HEK293 (cell line): ENCODE data around the gene ZNF106.

Experiments
- CTCF ChIA-PET: fragments of 350-600 bp; formaldehyde crosslinking; extraction: SDS; loops from one replicate; lab custom pipeline; 2021; ENCODE audit warnings: antibody characterized with exemption; lab: Yijun Ruan, JAX
- POLR2A ChIA-PET: fragments of 300-600 bp; formaldehyde crosslinking; extraction: SDS; loops from one replicate; lab custom pipeline; 2020; ENCODE audit warnings: antibody characterized with exemption, inconsistent platforms; lab: Yijun Ruan, JAX
- H3K27ac ChIP-seq: fragments of 200-500 bp; sonication (Bioruptor generic); 2 replicates; pipeline ENCODE4 v1.5.1; 2014; ENCODE audit warnings: low read depth, low read length, control low read depth, inconsistent platforms; ENCODE audit errors: extremely low read depth
- H3K36me3 ChIP-seq, 2 experiments: fragments of 200-500 bp in 1 of 2; sonication (Bioruptor generic) in 1 of 2; 1 replicate in 1 of 2; 2 replicates in 1 of 2; pipeline ENCODE4 v1.5.1; 2014 to 2017; ENCODE audit warnings: inconsistent platforms in 2 of 2, low read length in 2 of 2; ENCODE audit not compliant: control insufficient read depth in 2 of 2, insufficient read depth in 1 of 2
- H3K4me1 ChIP-seq: fragments of 200-500 bp; sonication (Bioruptor generic); 2 replicates; pipeline ENCODE4 v1.5.1; 2014; ENCODE audit warnings: mild to moderate bottlenecking, low read length, inconsistent platforms; ENCODE audit not compliant: control insufficient read depth, insufficient read depth
- H3K4me3 ChIP-seq: 2 replicates; pipeline ENCODE4 v1.5.1; 2011; ENCODE audit warnings: low read depth, mild to moderate bottlenecking, control low read depth, low read length, moderate library complexity
- H3K9me3 ChIP-seq: fragments of 200-500 bp; sonication (Bioruptor generic); 2 replicates; pipeline ENCODE4 v1.5.1; 2014; ENCODE audit warnings: low read depth, low read length, inconsistent platforms; ENCODE audit not compliant: control insufficient read depth, insufficient read depth
- ELK4 ChIP-seq: IDR thresholded peaks from 2 replicates; pipeline ENCODE4 v1.6.1; 2011; ENCODE audit warnings: mild to moderate bottlenecking, low read depth, low read length, borderline replicate concordance
- HOXC10 ChIP-seq: sonication (generic); formaldehyde crosslinking; IDR thresholded peaks from 2 replicates; pipeline ENCODE4 v1.8.1; 2023; ENCODE audit warnings: mild to moderate bottlenecking, missing genetic modification reagents
- INSM2 ChIP-seq: fragments of 450-650 bp; formaldehyde crosslinking; IDR thresholded peaks from 2 replicates; pipeline ENCODE4 v1.5.1; 2016; ENCODE audit warnings: missing biosample characterization, missing genetic modification characterization
- KLF10 ChIP-seq: fragments of 450-650 bp; IDR thresholded peaks from 2 replicates; pipeline ENCODE4 v1.5.1; 2018; ENCODE audit warnings: missing biosample characterization, mild to moderate bottlenecking, missing genetic modification characterization
- MEIS1 ChIP-seq: sonication (generic); formaldehyde crosslinking; IDR thresholded peaks from 2 replicates; pipeline ENCODE4 v1.8.1; 2022; ENCODE audit warnings: missing genetic modification reagents, mild to moderate bottlenecking, borderline replicate concordance
- SP2 ChIP-seq: fragments of 450-650 bp; formaldehyde crosslinking; IDR thresholded peaks from 2 replicates; pipeline ENCODE4 v1.5.1; 2016; ENCODE audit warnings: missing biosample characterization, missing genetic modification characterization
- YY1 ChIP-seq: fragments of 450-650 bp; formaldehyde crosslinking; IDR thresholded peaks from 2 replicates; pipeline ENCODE4 v1.5.1; 2018; ENCODE audit warnings: missing biosample characterization, missing genetic modification characterization
- YY2 ChIP-seq: fragments of 450-650 bp; formaldehyde crosslinking; IDR thresholded peaks from 2 replicates; pipeline ENCODE4 v1.5.1; 2016; ENCODE audit warnings: missing biosample characterization, missing genetic modification characterization
- ZBTB21 ChIP-seq: fragments of 450-650 bp; formaldehyde crosslinking; IDR thresholded peaks from 2 replicates; pipeline ENCODE4 v1.5.1; 2017; ENCODE audit warnings: missing biosample characterization, missing genetic modification characterization
- ZNF10 ChIP-seq: fragments of 450-650 bp; formaldehyde crosslinking; IDR thresholded peaks from 2 replicates; pipeline ENCODE4 v1.5.1; 2017; ENCODE audit warnings: missing biosample characterization, missing genetic modification characterization
- ZNF138 ChIP-seq: fragments of 450-650 bp; formaldehyde crosslinking; IDR thresholded peaks from 2 replicates; pipeline ENCODE4 v1.5.1; 2016; ENCODE audit warnings: missing biosample characterization, missing genetic modification characterization, borderline replicate concordance
- ZNF16 ChIP-seq: fragments of 450-650 bp; formaldehyde crosslinking; IDR thresholded peaks from 2 replicates; pipeline ENCODE4 v1.5.1; 2016; ENCODE audit warnings: low read depth, missing biosample characterization, missing genetic modification characterization
- ZNF174 ChIP-seq: fragments of 450-650 bp; formaldehyde crosslinking; IDR thresholded peaks from 2 replicates; pipeline ENCODE4 v1.5.0; 2017; ENCODE audit warnings: missing biosample characterization, mild to moderate bottlenecking, missing genetic modification characterization
- ZNF18 ChIP-seq: fragments of 450-650 bp; formaldehyde crosslinking; IDR thresholded peaks from 2 replicates; pipeline ENCODE4 v1.5.1; 2016; ENCODE audit warnings: missing biosample characterization, missing genetic modification characterization
- ZNF266 ChIP-seq: fragments of 450-650 bp; formaldehyde crosslinking; IDR thresholded peaks from 2 replicates; pipeline ENCODE4 v1.5.1; 2016; ENCODE audit warnings: missing biosample characterization, missing genetic modification characterization, low read depth
- ZNF362 ChIP-seq: fragments of 450-650 bp; formaldehyde crosslinking; IDR thresholded peaks from 2 replicates; pipeline ENCODE4 v1.5.1; 2016; ENCODE audit warnings: missing biosample characterization, missing genetic modification characterization
- ZNF366 ChIP-seq: fragments of 450-650 bp; formaldehyde crosslinking; conservative IDR thresholded peaks from 2 replicates; pipeline ENCODE4 v1.5.1; 2016; ENCODE audit warnings: missing biosample characterization, missing genetic modification characterization
- ZNF544 ChIP-seq: fragments of 450-650 bp; formaldehyde crosslinking; IDR thresholded peaks from 2 replicates; pipeline ENCODE4 v1.5.0; 2017; ENCODE audit warnings: missing biosample characterization, missing genetic modification characterization
- ZNF555 ChIP-seq: fragments of 450-650 bp; formaldehyde crosslinking; conservative IDR thresholded peaks from 2 replicates; pipeline ENCODE4 v1.5.1; 2017; ENCODE audit warnings: missing biosample characterization, mild to moderate bottlenecking, missing genetic modification characterization, inconsistent platforms
- ZNF664 ChIP-seq: fragments of 450-650 bp; formaldehyde crosslinking; IDR thresholded peaks from 2 replicates; pipeline ENCODE4 v1.5.1; 2016; ENCODE audit warnings: missing biosample characterization, missing genetic modification characterization
- ZNF747 ChIP-seq: fragments of 450-650 bp; formaldehyde crosslinking; IDR thresholded peaks from 2 replicates; pipeline ENCODE4 v1.5.1; 2016; ENCODE audit warnings: missing biosample characterization, missing genetic modification characterization
- ZNF768 ChIP-seq: fragments of 450-650 bp; formaldehyde crosslinking; IDR thresholded peaks from 2 replicates; pipeline ENCODE4 v1.5.1; 2018; ENCODE audit warnings: missing biosample characterization, mild to moderate bottlenecking, missing genetic modification characterization
- ZSCAN30 ChIP-seq: fragments of 450-650 bp; IDR thresholded peaks from 2 replicates; pipeline ENCODE4 v1.5.1; 2018; ENCODE audit warnings: missing biosample characterization, mild to moderate bottlenecking, missing genetic modification characterization, moderate library complexity
- TF ChIP-seq, protein P1 (sequence below): fragments of 450-650 bp; formaldehyde crosslinking; IDR thresholded peaks from 2 replicates; pipeline ENCODE4 v1.5.1; 2016; ENCODE audit warnings: missing biosample characterization, missing genetic modification characterization

Gene ZNF106

DNA sequence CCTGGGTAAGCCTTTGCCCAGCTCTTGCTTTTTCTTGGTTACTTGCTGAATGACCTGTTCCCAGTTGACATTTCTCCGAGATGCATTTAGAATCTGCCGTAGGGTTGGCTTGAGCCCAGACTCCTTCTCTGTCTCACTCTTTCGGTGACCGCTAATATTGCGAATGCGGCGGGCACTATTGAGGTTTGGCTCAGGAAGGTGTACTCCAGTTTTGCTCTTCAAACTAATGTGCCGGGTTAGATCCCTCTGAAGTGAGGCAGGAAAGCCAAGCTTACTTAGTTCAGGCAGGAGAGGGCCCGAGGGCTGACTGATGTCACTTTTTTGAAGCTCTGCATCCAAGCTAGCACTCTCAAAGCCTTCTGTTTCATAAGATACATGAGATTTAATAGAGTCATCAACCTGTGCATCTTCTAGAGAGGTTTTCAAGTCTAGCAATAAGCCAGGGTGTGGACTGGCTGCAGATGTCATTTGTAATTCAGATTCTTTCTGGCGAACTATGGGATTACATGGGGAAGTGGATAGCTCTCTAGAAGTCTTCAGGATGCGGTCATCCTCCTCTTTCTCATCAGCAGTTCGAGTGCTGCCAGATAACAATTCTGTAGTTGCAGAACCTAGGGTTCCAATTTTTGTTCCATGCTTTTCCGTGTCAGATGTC is 41.0 kb downstream of the ZNF106 start:
- no peak overlapping the region for H3K27ac ChIP-seq
- TF ChIP-seq KLF10 (no peak), ELK4 (no peak), ZNF555 (tag by site-specific recombination) (no peak), ZNF266 (no peak), SP2 (tag by site-specific recombination) (no peak), ZNF18 (tag by site-specific recombination) (no peak), YY2 (no peak), ZNF366 (tag by site-specific recombination) (no peak), ZNF747 (no peak), HOXC10 (CRISPR knock-in tag) (no peak), ZNF10 (tag by site-specific recombination) (no peak), ZNF174 (tag by site-specific recombination) (no peak), ZNF664 (tag by site-specific recombination) (no peak), INSM2 (tag by site-specific recombination) (no peak)
- TF ChIP-seq, protein P1, sequence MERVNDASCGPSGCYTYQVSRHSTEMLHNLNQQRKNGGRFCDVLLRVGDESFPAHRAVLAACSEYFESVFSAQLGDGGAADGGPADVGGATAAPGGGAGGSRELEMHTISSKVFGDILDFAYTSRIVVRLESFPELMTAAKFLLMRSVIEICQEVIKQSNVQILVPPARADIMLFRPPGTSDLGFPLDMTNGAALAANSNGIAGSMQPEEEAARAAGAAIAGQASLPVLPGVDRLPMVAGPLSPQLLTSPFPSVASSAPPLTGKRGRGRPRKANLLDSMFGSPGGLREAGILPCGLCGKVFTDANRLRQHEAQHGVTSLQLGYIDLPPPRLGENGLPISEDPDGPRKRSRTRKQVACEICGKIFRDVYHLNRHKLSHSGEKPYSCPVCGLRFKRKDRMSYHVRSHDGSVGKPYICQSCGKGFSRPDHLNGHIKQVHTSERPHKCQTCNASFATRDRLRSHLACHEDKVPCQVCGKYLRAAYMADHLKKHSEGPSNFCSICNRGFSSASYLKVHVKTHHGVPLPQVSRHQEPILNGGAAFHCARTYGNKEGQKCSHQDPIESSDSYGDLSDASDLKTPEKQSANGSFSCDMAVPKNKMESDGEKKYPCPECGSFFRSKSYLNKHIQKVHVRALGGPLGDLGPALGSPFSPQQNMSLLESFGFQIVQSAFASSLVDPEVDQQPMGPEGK (tag by site-specific recombination), result no peak
- ChIA-PET POLR2A (no interaction called here), CTCF (no interaction called here)
- H3K36me3 ChIP-seq, result peaks cover 7 to 61% of the 10 kb centered on the region in 2 experiments; a peak in 2 of 3 replicates
- no peaks in the 10 kb centered on the region for H3K4me1 ChIP-seq
- H3K4me3 ChIP-seq, result no peak overlapping the region
- H3K9me3 ChIP-seq, result no peaks in the 10 kb centered on the region

GRCh38 chr15:42448281-42448680 is 42.7 kb downstream of the ZNF106 start:
- Histone ChIP-seq H3K27ac (no peak overlapping the region), H3K4me3 (no peak overlapping the region), H3K4me1 (no peaks in the 10 kb centered on the region), H3K9me3 (no peaks in the 10 kb centered on the region), H3K36me3 (peaks cover 4 to 68% of the 10 kb centered on the region in 2 experiments; a peak in 2 of 3 replicates)
- POLR2A ChIA-PET, result no interaction called here
- CTCF ChIA-PET, result no interaction called here
- TF ChIP-seq, protein P1 (tag by site-specific recombination), result no peak
- TF ChIP-seq MEIS1 (CRISPR knock-in tag) (no peak), ZNF366 (tag by site-specific recombination) (no peak), ZNF768 (tag by site-specific recombination) (no peak), ZNF544 (tag by site-specific recombination) (no peak), ZNF362 (tag by site-specific recombination) (no peak), YY1 (tag by site-specific recombination) (no peak), ZSCAN30 (tag by site-specific recombination) (no peak), ZNF16 (no peak), ZNF138 (tag by site-specific recombination) (no peak), ZBTB21 (no peak)
